Measurements from ENCODE around the gene TCP11L2. TPM values are rescaled to one million over a fixed set of nuclear protein-coding genes. Genes with fewer than 3 reads are reported as not detected.

The TCP11L2 gene
- total RNA-seq, 1 experiment from 2014 or later = 10.2 TPM

- intact Hi-C loops (cut with micrococcal nuclease) = no loop called here
- ChIA-PET CTCF (interaction anchor here (0.6 to 4.8 kb wide), 4 partner anchors 7 to 707 kb away, joined by 3 to 34 read pairs (median 5); no protein-coding TSS in a partner anchor), POLR2A (interaction anchor here (0.6 kb wide), 1 partner anchor 28 kb away, joined by 4 read pairs; no protein-coding TSS in a partner anchor)
- Mint-ChIP-seq H3K4me1 (ENCODE audit: insufficient read depth, unreplicated experiment) (no peaks in the 10 kb centered on the region), H3K27ac (ENCODE audit: low read depth, unreplicated experiment) (peak overlapping the region; percentile 54), H3K9me3 (ENCODE audit: unreplicated experiment) (no peaks in the 10 kb centered on the region), H3K36me3 (ENCODE audit: insufficient read depth, unreplicated experiment) (no peaks in the 10 kb centered on the region), H3K4me3 (ENCODE audit: unreplicated experiment) (no peak overlapping the region), H3K27me3 (ENCODE audit: insufficient read depth, unreplicated experiment) (no peaks in the 10 kb centered on the region)
- DNase-seq (ENCODE audit: unreplicated experiment) = no peak
- no peak for TF ChIP-seq CTCF (IDR thresholded peaks at IDR 0.05; ENCODE audit: unreplicated experiment)
- no TSS peak for BruUV-seq (replicated peaks)
Measured at GRCh38 chr12:106274012-106274411, 28.5 kb upstream of the TCP11L2 start.

GRCh38 chr12:106274575-106275121, 27.9 kb upstream of the TCP11L2 start:
- Mint-ChIP-seq H3K36me3 (ENCODE audit: insufficient read depth, unreplicated experiment) (no peaks in the 10 kb centered on the region), H3K27me3 (ENCODE audit: insufficient read depth, unreplicated experiment) (no peaks in the 10 kb centered on the region), H3K4me1 (ENCODE audit: insufficient read depth, unreplicated experiment) (no peaks in the 10 kb centered on the region), H3K9me3 (ENCODE audit: unreplicated experiment) (no peaks in the 10 kb centered on the region), H3K27ac (ENCODE audit: low read depth, unreplicated experiment) (no peak overlapping the region), H3K4me3 (ENCODE audit: unreplicated experiment) (no peak overlapping the region)
- no peak for DNase-seq (ENCODE audit: unreplicated experiment)
- intact Hi-C loops (cut with micrococcal nuclease) = no loop called here
- CTCF ChIA-PET = interaction anchor here (0.6 to 1.3 kb wide), 4 partner anchors 48 to 969 kb away, joined by 3 to 6 read pairs (median 5); no protein-coding TSS in a partner anchor
- BruUV-seq (replicated peaks) = no TSS peak
- POLR2A ChIA-PET = interaction anchor here (0.6 kb wide), 1 partner anchor 27 kb away, joined by 4 read pairs; no protein-coding TSS in a partner anchor
- TF ChIP-seq CTCF (IDR thresholded peaks at IDR 0.05; ENCODE audit: unreplicated experiment) = no peak

GRCh38 chr12:106275458-106275857, 27.1 kb upstream of the TCP11L2 start:
- CTCF ChIA-PET = interaction anchor here (0.6 to 1.2 kb wide), 2 partner anchors 29 to 71 kb away, joined by 3 to 6 read pairs; no protein-coding TSS in a partner anchor
- no peaks in the 10 kb centered on the region for H3K27me3 Mint-ChIP-seq (ENCODE audit: insufficient read depth, unreplicated experiment)
- no TSS peak for BruUV-seq (replicated peaks)
- POLR2A ChIA-PET = no interaction called here
- H3K27ac Mint-ChIP-seq (ENCODE audit: low read depth, unreplicated experiment) = no peak overlapping the region
- H3K36me3 Mint-ChIP-seq (ENCODE audit: insufficient read depth, unreplicated experiment) = no peaks in the 10 kb centered on the region
- intact Hi-C loops (cut with micrococcal nuclease) = no loop called here
- H3K4me1 Mint-ChIP-seq (ENCODE audit: insufficient read depth, unreplicated experiment) = no peaks in the 10 kb centered on the region
- H3K4me3 Mint-ChIP-seq (ENCODE audit: unreplicated experiment) = no peak overlapping the region
- no peaks in the 10 kb centered on the region for H3K9me3 Mint-ChIP-seq (ENCODE audit: unreplicated experiment)
- TF ChIP-seq CTCF (IDR thresholded peaks at IDR 0.05; ENCODE audit: unreplicated experiment) = no peak
- DNase-seq (ENCODE audit: unreplicated experiment) = no peak

- no peaks in the 10 kb centered on the region for H3K4me1 Mint-ChIP-seq (ENCODE audit: insufficient read depth, unreplicated experiment)
- no peak overlapping the region for H3K4me3 Mint-ChIP-seq (ENCODE audit: unreplicated experiment)
- no peak for DNase-seq (ENCODE audit: unreplicated experiment)
- H3K27ac Mint-ChIP-seq (ENCODE audit: low read depth, unreplicated experiment) = no peak overlapping the region
- intact Hi-C loops (cut with micrococcal nuclease) = no loop called here
- no peak for TF ChIP-seq CTCF (IDR thresholded peaks at IDR 0.05; ENCODE audit: unreplicated experiment)
- no peaks in the 10 kb centered on the region for H3K9me3 Mint-ChIP-seq (ENCODE audit: unreplicated experiment)
- CTCF ChIA-PET = interaction anchor here (0.6 to 0.7 kb wide), 2 partner anchors 30 to 253 kb away, joined by 3 to 4 read pairs; no protein-coding TSS in a partner anchor
- H3K36me3 Mint-ChIP-seq (ENCODE audit: insufficient read depth, unreplicated experiment) = no peaks in the 10 kb centered on the region
- no TSS peak for BruUV-seq (replicated peaks)
- H3K27me3 Mint-ChIP-seq (ENCODE audit: insufficient read depth, unreplicated experiment) = no peaks in the 10 kb centered on the region
- POLR2A ChIA-PET = interaction anchor here (0.6 to 0.7 kb wide), 2 partner anchors 54 to 531 kb away, joined by 4 to 8 read pairs; no protein-coding TSS in a partner anchor
Measured at GRCh38 chr12:106276032-106276740, 26.3 kb upstream of the TCP11L2 start.

All from MCF 10A (cell line).